GM19351 (cell line): ENCODE results near the gene CSAG1.
A peak's percentile ranks its signal among the peaks of the same experiment; 100 is the strongest.
"Not testable (repeated sequence)": the region's sequence is repeated elsewhere in the genome, so short reads cannot be mapped to it uniquely, and the experiment has no call there.

Source experiments
- ATAC-seq: cut with Tn5 transposase; IDR thresholded peaks from one replicate; pipeline ENCODE4 v1.9.1; 2021; ENCODE audit warnings: mild to moderate bottlenecking, moderate library complexity; ENCODE audit not compliant: unreplicated experiment

Gene CSAG1

DNA sequence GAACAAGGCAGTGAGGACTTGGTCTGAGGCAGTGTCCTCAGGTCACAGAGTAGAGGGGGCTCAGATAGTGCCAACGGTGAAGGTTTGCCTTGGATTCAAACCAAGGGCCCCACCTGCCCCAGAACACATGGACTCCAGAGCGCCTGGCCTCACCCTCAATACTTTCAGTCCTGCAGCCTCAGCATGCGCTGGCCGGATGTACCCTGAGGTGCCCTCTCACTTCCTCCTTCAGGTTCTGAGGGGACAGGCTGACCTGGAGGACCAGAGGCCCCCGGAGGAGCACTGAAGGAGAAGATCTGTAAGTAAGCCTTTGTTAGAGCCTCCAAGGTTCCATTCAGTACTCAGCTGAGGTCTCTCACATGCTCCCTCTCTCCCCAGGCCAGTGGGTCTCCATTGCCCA lies 33.1 kb downstream of the CSAG1 start:
- not testable (repeated sequence) for ATAC-seq

DNA sequence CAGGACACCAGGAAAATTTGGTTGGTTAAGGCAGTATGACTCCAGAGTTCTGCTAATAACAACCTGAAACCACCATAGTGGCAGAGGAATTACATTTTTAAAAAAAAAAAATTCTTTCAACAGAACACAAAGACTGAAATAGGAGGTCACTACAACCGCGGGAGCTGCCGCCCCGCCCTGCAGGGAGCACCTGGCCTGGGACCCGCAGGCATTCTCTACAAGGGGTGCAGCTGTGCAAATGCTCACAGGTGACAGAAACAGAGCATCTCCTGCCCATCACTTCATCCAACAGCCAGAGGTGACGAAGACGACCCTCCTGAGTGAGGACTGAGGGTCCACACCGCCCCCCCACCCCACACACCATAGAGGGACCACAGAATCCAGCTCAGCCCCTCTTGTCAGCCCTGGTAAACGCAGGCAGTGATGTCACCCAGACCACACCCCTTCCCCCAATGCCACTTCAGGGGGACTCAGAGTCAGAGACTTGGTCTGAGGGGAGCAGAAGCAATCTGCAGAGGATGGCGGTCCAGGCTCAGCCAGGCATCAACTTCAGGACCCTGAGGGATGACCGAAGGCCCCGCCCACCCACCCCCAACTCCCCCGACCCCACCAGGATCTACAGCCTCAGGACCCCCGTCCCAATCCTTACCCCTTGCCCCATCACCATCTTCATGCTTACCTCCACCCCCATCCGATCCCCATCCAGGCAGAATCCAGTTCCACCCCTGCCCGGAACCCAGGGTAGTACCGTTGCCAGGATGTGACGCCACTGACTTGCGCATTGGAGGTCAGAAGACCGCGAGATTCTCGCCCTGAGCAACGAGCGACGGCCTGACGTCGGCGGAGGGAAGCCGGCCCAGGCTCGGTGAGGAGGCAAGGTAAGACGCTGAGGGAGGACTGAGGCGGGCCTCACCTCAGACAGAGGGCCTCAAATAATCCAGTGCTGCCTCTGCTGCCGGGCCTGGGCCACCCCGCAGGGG lies 35.3 kb downstream of the CSAG1 start, which contains the start of gene MAGEA3:
Gene MAGEA3 (plus strand): TSS at position 843 of the 980 bp plus-strand sequence. CDS start 2,039 bp downstream, outside the sequence.
- not testable (repeated sequence) for ATAC-seq

DNA sequence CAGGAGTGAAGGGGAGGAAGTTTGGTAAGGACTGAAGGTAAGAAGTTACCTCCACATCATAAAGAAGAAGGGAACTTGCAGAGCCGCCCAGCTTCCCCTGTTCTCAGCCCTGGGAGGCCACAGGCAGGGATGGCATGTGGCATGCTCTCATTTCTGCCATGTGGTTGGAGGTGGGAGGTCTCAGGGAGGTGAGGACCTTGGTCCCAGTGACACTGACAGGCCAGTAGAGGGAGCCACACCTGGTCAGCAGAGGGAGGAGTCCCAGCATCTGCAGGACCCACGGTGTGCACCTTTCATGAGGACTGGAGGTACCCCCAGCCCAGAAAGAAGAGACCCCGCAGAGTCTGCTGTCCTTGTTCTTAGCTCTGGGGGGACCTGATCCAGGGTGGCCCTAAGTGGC lies 52.5 kb downstream of the CSAG1 start:
- ATAC-seq: peak; percentile 98
